HepG2 (cell line): ENCODE measurements around the gene FOLR3. TPM values are rescaled to one million over a fixed set of nuclear protein-coding genes. Genes with fewer than 3 reads are reported as not detected.

Experiments
- CREM ChIP-seq, 2 experiments: sonication (generic) in 1 of 2; formaldehyde crosslinking in 1 of 2; IDR thresholded peaks; 2 replicates each; pipeline versions ENCODE4 v1.4.0 to v1.6.1; 2016 to 2020; ENCODE audit warnings: antibody characterized with exemption in 1 of 2, mild to moderate bottlenecking in 1 of 2, missing genetic modification reagents in 1 of 2
- FOXJ3 ChIP-seq: sonication (generic); formaldehyde crosslinking; IDR thresholded peaks from 2 replicates; pipeline ENCODE4 v1.4.0; 2020; ENCODE audit warnings: missing genetic modification reagents, mild to moderate bottlenecking, borderline replicate concordance
- JUN ChIP-seq: sonication (generic); formaldehyde crosslinking; IDR thresholded peaks from 2 replicates; pipeline ENCODE4 v1.4.0; 2020; ENCODE audit warnings: mild to moderate bottlenecking, missing genetic modification reagents
- KDM4B ChIP-seq: sonication (generic); formaldehyde crosslinking; IDR thresholded peaks from 2 replicates; pipeline ENCODE4 v1.4.0; 2020; ENCODE audit warnings: missing genetic modification reagents
- KLF9 ChIP-seq: IDR thresholded peaks from 2 replicates; pipeline ENCODE4 v1.6.1; 2016; ENCODE audit warnings: low read depth
- POLR2AphosphoS5 ChIP-seq: IDR thresholded peaks from 2 replicates; pipeline ENCODE4 v1.6.1; 2012; ENCODE audit warnings: low read depth, low read length
- RXRB ChIP-seq: IDR thresholded peaks from 2 replicates; pipeline ENCODE4 v1.6.1; 2016; ENCODE audit warnings: borderline replicate concordance, missing genetic modification reagents, missing compliant biosample characterization
- SP5 ChIP-seq: IDR thresholded peaks from 2 replicates; pipeline ENCODE4 v1.6.1; 2016; ENCODE audit warnings: low read depth, borderline replicate concordance
- TEAD2 ChIP-seq: sonication (generic); formaldehyde crosslinking; IDR thresholded peaks from 2 replicates; pipeline ENCODE4 v1.9.0; 2021; ENCODE audit warnings: missing genetic modification reagents
- ZC3H13 ChIP-seq: sonication (generic); formaldehyde crosslinking; IDR thresholded peaks from 2 replicates; pipeline ENCODE4 v1.8.1; 2023; ENCODE audit warnings: mild to moderate bottlenecking, missing genetic modification reagents, moderate library complexity
- ZFP41 ChIP-seq: sonication (generic); formaldehyde crosslinking; IDR thresholded peaks from 2 replicates; pipeline ENCODE4 v1.4.0; 2020; ENCODE audit warnings: mild to moderate bottlenecking, missing genetic modification reagents, borderline replicate concordance
- ZNF101 ChIP-seq: sonication (generic); formaldehyde crosslinking; IDR thresholded peaks from 2 replicates; pipeline ENCODE4 v1.4.0; 2020; ENCODE audit warnings: mild to moderate bottlenecking, low read depth, missing genetic modification reagents, borderline replicate concordance
- ZNF230 ChIP-seq: sonication (generic); formaldehyde crosslinking; IDR thresholded peaks from 2 replicates; pipeline ENCODE4 v1.4.0; 2020; ENCODE audit warnings: mild to moderate bottlenecking, missing genetic modification reagents
- ZNF264 ChIP-seq: sonication (generic); formaldehyde crosslinking; IDR thresholded peaks from 2 replicates; pipeline ENCODE4 v1.4.0; 2020; ENCODE audit warnings: missing genetic modification reagents
- ZNF333 ChIP-seq: sonication (generic); formaldehyde crosslinking; IDR thresholded peaks from 2 replicates; pipeline ENCODE4 v1.4.0; 2020; ENCODE audit warnings: mild to moderate bottlenecking, missing genetic modification reagents, borderline replicate concordance
- ZNF337 ChIP-seq: sonication (generic); formaldehyde crosslinking; IDR thresholded peaks from 2 replicates; pipeline ENCODE4 v1.5.1; 2020; ENCODE audit warnings: missing genetic modification reagents, low read depth, mild to moderate bottlenecking, borderline replicate concordance
- ZNF546 ChIP-seq: sonication (generic); formaldehyde crosslinking; conservative IDR thresholded peaks from 2 replicates; pipeline ENCODE4 v1.8.1; 2023; ENCODE audit warnings: mild to moderate bottlenecking, missing genetic modification reagents
- ZNF777 ChIP-seq: sonication (generic); formaldehyde crosslinking; IDR thresholded peaks from 2 replicates; pipeline ENCODE4 v1.4.0; 2020; ENCODE audit warnings: missing genetic modification reagents
- ZNF83 ChIP-seq: sonication (generic); formaldehyde crosslinking; IDR thresholded peaks from 2 replicates; pipeline ENCODE4 v1.4.0; 2020; ENCODE audit warnings: missing genetic modification reagents, mild to moderate bottlenecking, borderline replicate concordance
- polyA plus RNA-seq, 8 experiments: library from polyadenylated mRNA; depleted of rRNA in 3 of 8; stranded (reverse) in 7 of 8; unstranded in 1 of 8; fragments of >200 nt; fragmentation: Illumina TruSeq in 4 of 8; extraction: Trizol in 4 of 8; gene quantifications; 2 replicates each; pipeline versions ENCODE4 v1.2.1 to v1.2.3, GENCODE V29; 2011 to 2016; ENCODE audit warnings: low read depth in 4 of 8, missing spikeins in 1 of 8, mixed read lengths in 1 of 8; ENCODE audit not compliant: insufficient read depth in 1 of 8
- total RNA-seq, 5 experiments: library from RNA; depleted of rRNA; stranded (reverse); fragments of >200 nt; fragmentation: Illumina TruSeq; extraction: Trizol; gene quantifications; 2 replicates each; pipeline ENCODE4 v1.2.3, GENCODE V29; 2016; ENCODE audit warnings: low read depth in 1 of 5
- TF ChIP-seq, protein P1 (sequence below): sonication (generic); formaldehyde crosslinking; IDR thresholded peaks from 2 replicates; pipeline ENCODE4 v1.8.0; 2022; ENCODE audit warnings: low read depth, missing genetic modification reagents
- TF ChIP-seq, protein P2 (sequence below): IDR thresholded peaks from 2 replicates; pipeline ENCODE4 v1.6.1; 2016; ENCODE audit warnings: control low read depth
- TF ChIP-seq, protein P3 (sequence below): sonication (generic); formaldehyde crosslinking; IDR thresholded peaks from 2 replicates; pipeline ENCODE4 v1.9.0; 2021; ENCODE audit warnings: missing genetic modification reagents, mild to moderate bottlenecking, borderline replicate concordance
- TF ChIP-seq, protein P4 (sequence below): IDR thresholded peaks from 2 replicates; pipeline ENCODE4 v1.6.1; 2016
- TF ChIP-seq, protein P5 (sequence below): sonication (generic); formaldehyde crosslinking; IDR thresholded peaks from 2 replicates; pipeline ENCODE4 v1.8.0; 2022; ENCODE audit warnings: mild to moderate bottlenecking, missing genetic modification reagents, borderline replicate concordance

FOLR3 gene
- total and polyA plus RNA-seq, 2 of the 13 experiments (the other 11 are each of a cell fraction or from before 2014, with no cell fraction given): not detected

DNA sequence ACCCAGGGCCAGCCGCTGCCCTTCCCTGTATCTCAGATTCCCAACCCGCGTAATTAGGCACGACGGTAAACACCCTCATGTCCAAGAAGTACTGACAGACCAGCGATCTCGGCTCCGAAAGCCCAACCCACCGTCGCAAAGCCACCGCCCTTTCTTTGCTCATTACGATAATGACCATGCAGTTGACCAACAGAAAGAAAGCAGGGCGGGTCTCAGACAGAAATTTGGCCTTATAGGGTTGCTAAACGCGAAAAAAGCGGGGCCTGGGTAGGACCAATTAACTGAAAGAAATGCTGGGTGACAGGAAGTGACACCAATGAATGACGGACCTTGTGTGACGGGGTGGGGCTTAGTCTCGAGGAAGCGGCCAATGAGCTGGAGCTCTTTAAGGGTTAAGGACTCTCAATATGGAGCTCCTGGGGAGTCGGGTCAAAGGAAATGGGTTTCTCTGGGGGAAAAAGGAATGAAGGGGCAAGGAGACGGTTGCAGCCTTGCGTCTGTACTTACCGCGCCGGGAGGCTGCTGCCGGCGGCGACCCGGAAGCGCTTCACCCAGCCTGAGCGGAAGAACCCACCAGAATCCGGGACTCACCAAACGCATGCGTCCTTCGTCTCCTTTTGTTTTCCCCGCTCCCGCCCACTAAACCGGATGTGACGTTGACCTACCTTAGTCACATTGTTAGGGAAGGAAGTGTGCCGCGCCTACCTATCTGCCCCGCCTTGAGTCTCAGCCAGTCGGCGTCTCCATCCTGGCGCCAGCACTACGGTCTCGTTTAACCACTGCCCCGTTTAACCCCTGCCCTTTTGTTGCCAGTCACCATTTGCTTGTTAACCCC lies 23.2 kb upstream of the FOLR3 start, which contains the start of gene ANAPC15 (continued):
- TF ChIP-seq KDM4B: no peak
- TF ChIP-seq, protein P1, sequence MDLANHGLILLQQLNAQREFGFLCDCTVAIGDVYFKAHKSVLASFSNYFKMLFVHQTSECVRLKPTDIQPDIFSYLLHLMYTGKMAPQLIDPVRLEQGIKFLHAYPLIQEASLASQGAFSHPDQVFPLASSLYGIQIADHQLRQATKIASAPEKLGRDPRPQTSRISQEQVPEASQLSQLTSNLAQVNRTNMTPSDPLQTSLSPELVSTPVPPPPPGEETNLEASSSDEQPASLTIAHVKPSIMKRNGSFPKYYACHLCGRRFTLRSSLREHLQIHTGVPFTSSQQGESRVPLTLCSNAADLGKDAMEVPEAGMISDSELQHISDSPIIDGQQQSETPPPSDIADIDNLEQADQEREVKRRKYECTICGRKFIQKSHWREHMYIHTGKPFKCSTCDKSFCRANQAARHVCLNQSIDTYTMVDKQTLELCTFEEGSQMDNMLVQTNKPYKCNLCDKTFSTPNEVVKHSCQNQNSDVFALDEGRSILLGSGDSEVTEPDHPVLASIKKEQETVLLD (CRISPR knock-in tag): no peak
- no peak for TF ChIP-seq FOXJ3 (CRISPR knock-in tag)
- TF ChIP-seq ZNF337: no peak
- no peak for TF ChIP-seq ZNF546 (CRISPR knock-in tag)
- no peak for TF ChIP-seq ZNF83 (CRISPR knock-in tag)
- TF ChIP-seq ZNF777: no peak
- no peak for TF ChIP-seq ZC3H13 (CRISPR knock-in tag)
- no peak for TF ChIP-seq KLF9 (CRISPR knock-in tag)
- TF ChIP-seq, protein P2, sequence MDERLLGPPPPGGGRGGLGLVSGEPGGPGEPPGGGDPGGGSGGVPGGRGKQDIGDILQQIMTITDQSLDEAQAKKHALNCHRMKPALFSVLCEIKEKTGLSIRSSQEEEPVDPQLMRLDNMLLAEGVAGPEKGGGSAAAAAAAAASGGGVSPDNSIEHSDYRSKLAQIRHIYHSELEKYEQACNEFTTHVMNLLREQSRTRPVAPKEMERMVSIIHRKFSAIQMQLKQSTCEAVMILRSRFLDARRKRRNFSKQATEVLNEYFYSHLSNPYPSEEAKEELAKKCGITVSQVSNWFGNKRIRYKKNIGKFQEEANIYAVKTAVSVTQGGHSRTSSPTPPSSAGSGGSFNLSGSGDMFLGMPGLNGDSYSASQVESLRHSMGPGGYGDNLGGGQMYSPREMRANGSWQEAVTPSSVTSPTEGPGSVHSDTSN (CRISPR knock-in tag): peak; percentile 90
- TF ChIP-seq, protein P3, sequence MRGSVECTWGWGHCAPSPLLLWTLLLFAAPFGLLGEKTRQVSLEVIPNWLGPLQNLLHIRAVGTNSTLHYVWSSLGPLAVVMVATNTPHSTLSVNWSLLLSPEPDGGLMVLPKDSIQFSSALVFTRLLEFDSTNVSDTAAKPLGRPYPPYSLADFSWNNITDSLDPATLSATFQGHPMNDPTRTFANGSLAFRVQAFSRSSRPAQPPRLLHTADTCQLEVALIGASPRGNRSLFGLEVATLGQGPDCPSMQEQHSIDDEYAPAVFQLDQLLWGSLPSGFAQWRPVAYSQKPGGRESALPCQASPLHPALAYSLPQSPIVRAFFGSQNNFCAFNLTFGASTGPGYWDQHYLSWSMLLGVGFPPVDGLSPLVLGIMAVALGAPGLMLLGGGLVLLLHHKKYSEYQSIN (CRISPR knock-in tag): no peak
- TF ChIP-seq ZNF264 (CRISPR knock-in tag): no peak; the same call in none of the 2 replicates
- no peak for TF ChIP-seq JUN (CRISPR knock-in tag)
- no peak for TF ChIP-seq ZFP41 (CRISPR knock-in tag)
- TF ChIP-seq, protein P4, sequence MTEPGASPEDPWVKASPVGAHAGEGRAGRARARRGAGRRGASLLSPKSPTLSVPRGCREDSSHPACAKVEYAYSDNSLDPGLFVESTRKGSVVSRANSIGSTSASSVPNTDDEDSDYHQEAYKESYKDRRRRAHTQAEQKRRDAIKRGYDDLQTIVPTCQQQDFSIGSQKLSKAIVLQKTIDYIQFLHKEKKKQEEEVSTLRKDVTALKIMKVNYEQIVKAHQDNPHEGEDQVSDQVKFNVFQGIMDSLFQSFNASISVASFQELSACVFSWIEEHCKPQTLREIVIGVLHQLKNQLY (CRISPR knock-in tag): 0 out of 2 replicates have a peak, but pooled peaks have one; percentile 32
- TF ChIP-seq RXRB (CRISPR knock-in tag): peak; percentile 51; the same call in 1 of the 2 replicates
- TF ChIP-seq, protein P5, sequence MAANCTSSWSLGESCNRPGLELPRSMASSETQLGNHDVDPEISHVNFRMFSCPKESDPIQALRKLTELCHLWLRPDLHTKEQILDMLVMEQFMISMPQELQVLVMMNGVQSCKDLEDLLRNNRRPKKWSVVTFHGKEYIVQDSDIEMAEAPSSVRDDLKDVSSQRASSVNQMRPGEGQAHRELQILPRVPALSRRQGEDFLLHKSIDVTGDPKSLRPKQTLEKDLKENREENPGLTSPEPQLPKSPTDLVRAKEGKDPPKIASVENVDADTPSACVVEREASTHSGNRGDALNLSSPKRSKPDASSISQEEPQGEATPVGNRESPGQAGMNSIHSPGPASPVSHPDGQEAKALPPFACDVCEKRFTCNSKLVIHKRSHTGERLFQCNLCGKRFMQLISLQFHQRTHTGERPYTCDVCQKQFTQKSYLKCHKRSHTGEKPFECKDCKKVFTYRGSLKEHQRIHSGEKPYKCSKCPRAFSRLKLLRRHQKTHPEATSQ (CRISPR knock-in tag): no peak
- TF ChIP-seq CREM (IDR thresholded peaks at IDR 0.05): peak; percentile 94
- TF ChIP-seq CREM (CRISPR knock-in tag; IDR thresholded peaks at IDR 0.05): no peak
- TF ChIP-seq SP5 (CRISPR knock-in tag): peak; percentile 81
- TF ChIP-seq ZNF333 (CRISPR knock-in tag): no peak
- 0 out of 2 replicates have a peak, but pooled peaks have one; percentile 47 for TF ChIP-seq ZNF230 (CRISPR knock-in tag)
- TF ChIP-seq POLR2AphosphoS5: peak; percentile 98
- no peak for TF ChIP-seq TEAD2
- no peak for TF ChIP-seq ZNF101 (CRISPR knock-in tag)
